Measurements from ENCODE around the gene ERC2.
A peak's percentile ranks its signal among the peaks of the same experiment; 100 is the strongest.
"Not testable (repeated sequence)": the region's sequence is repeated elsewhere in the genome, so short reads cannot be mapped to it uniquely, and the experiment has no call there.

ERC2 gene

DNA sequence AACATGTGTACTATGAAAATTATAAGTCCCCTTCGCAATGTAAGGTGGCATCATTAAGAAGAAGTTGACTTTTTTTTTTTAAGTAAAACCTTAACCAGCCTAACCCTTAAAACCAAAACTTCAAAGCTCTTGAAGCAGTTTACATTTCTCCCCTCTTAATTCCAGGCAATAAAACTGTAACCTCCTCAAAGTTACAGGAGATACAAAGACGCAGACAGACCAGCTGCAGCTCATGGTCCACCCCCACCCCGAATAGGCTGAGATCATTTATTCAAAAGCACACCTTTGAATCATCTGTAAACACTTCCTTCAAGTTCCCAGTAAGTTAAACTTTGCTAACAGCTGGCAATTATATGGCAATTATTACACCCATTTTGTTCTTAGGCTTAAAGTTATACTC is 414.5 kb downstream of the ERC2 start:
- DNase-seq: no peak

DNA sequence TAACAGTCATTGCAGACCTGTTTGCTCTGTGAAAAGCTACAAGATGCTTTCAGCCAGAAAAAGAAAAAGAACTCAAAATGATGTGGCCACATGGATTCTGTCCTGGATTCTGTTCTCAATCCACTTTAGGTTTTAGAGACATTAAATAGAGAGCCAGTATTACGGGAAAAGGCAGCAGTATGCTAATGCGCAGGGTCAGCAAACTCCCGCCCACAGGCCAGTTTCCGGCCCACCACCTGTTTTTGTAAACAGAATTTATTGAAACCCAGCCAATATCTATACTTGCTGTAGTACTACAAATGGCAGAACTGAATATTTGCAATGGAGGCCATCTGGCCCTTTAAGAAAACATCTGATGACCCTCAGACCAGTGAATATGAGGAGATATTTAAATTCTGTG is 416.1 kb downstream of the ERC2 start:
- DNase-seq: no peak

DNA sequence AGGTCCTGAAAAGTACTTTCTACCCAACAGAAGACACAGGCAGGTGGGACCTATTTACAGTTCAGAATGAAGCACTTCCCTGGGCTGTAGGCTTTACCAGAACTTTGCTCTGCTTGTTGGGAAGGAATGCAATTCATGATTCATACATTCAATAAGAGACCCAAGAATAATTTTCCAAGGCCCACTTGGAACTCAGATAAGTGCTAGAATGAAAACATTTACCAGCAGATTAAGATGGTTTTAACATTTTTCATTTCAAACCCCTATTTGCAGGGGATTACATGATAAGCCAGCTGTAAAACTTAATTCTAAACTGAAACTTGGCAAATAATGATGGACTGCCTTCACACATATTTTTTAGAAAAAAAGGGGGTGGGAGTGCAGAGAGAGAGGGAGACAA is 417.2 kb downstream of the ERC2 start:
- DNase-seq: no peak

DNA sequence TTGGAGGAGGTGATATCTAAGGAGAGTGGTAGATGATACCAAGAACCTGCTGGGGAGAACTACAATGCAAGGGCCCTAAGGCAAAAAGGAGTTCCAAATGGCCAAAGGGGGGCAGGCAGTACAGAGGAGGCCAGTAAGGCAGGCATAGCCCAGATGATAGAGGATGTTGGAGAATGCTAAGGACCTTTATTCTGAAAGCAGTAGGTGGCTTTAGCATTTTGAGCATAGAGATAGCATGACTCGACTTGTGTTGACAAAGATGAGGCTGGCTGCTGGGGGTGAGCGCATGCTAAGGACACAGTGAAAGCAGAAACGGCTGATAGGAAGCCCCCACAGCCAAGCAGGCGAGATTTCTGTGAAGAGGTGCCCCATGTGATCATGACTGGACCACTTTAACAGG is 419.3 kb downstream of the ERC2 start:
- no peak for DNase-seq

DNA sequence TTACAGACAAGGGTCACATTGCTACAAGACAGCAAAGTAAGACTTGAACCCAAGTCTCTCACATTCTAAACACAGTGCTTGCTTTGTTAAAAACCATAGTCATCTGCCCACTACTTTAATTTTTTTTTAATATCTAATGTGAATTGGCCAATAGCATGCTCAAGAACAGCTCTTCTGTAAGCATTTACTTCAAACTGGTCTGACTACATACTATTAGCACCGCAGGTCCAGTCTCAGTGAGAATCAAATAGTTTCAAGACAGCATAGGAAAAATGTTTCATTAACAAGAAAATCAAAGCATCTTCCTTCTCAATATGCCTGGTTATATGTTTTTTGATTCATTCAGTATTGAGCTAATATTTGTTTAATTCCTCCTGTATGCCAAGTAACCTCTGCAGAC is 419.9 kb downstream of the ERC2 start:
- no peak for DNase-seq

DNA sequence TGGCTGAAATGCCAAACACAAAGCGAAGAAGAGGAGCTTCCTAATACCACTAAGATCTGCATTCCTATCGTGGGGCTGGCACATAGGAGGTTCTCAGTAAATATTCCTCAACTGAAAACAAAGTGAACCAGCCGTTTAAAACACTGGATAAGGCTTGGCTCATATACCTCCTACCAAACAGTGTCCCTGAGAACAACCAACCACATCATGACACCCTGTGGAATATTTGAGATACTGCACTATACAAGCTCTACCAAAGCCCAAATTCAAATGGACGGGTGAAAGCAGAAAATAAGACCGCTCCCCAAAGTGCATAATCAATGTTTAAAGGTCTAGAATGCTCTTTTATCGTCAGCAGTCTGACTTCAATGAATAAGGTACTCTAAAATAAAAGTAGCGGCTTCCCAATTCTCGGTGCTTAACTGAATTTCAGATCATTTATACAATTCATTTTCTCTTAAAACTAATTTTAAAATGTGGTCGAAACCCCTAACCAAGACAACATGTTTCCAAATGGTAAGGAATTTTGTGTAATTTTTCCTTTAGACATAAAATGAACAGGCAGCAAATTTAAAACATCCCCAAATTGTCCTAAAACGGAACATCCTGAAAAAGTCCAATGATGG is 425.8 kb downstream of the ERC2 start:
- peak; percentile 30 for DNase-seq

DNA sequence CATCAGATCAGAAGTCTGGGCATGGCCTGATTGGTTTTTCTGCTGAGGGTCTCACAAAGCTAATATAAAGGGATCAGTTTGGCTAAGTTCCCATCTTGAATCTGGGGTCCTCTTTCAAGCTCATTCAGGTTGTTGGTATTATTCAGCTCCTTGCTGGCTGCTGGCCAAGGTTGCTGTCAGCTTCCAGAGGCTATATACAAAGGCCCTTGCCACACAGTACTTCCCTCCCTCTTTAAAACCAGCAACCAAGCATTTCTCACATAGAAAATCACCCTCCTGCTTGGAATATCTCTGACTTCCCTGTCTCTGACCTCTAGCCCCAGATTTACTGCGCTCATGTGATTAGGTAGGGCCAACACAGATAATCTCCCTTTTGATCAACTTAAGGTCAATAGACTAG is 442.9 kb downstream of the ERC2 start:
- DNase-seq: no peak

DNA sequence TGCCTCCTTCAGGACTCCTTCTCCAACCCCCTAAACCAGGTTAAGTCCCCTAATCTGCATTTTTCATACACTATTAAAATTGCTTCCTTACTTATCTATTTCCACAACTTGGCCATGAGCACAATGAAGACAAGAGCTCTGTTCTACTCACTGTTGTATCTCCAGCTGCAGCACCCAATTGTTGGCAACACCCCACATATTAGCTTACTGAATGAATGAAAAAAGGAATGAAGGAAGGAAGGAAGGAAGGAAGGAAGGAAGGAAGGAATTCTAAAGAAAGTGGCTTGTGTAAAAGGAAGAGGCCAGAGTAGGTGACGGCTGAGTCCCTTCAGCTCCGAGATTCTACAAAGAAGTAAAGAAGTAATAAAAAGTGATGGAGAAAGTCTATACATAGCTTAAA is 444.7 kb downstream of the ERC2 start:
- DNase-seq: no peak

DNA sequence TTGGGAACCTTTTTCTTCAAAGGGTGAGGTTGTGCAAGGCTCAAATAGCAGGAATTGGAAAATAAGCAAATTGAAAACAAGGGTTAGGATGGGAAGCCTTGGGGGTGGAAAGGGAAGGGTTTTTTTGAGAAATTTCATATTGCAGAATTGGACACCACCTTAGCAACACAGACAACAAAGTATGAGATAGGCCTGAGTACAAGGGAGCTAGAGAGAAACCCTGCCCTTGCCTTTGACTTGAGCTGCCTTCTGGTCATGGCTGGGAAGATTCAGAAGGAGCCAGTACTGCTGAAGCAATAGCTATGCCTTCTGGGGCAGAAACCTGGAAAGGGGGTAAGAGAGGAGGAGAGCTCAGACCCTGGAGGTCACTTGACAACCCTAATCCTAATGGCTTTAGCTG is 445.6 kb downstream of the ERC2 start:
- no peak for DNase-seq

DNA sequence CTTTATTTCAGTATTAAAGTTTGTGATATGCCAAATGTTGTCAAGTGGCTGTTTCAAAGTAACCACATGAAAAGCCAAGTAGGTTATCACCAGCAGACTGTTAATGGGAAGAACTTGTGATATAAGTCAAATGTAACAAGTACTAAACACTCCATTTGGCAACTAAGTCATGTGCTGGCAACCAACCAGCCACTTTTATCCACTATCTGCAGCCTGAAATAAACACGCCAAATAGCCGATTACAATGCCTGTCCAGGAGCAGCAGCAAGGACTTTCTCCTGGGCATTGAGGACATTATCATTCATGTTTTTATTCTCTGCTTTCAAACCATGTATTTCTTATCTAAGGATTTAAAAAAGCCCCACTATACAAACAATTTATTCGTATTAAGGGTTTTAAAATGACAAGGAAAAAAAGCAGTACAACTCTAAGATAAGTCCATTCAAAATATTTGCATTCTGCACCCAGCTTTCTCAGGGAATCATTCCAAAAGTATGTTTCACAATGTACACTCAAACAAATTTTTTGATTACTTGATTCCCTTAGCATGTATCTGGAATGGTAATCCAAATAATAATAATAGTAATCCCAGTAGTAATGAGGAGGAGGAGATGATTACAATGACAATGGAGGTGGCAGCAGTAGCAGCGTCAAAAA is 448.6 kb downstream of the ERC2 start:
- DNase-seq: no peak

DNA sequence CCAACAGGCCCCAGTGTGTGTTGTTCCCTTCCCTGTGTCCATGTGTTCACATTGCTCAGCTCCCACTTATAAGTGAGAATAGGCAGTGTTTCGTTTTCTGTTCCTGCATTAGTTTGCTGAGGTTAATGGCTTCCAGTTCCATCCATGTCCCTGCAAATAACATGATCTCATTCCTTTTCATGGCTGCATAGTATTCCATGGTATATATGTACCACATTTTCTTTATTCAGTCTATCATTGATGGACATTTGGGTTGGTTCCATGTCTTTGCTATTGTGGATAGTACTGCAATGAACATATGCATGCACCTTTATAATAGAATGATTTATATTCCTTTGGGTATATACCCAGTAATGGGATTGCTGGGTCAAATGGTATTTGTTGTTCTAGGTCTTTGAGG is 452.9 kb downstream of the ERC2 start:
- DNase-seq: not testable (repeated sequence)

DNA sequence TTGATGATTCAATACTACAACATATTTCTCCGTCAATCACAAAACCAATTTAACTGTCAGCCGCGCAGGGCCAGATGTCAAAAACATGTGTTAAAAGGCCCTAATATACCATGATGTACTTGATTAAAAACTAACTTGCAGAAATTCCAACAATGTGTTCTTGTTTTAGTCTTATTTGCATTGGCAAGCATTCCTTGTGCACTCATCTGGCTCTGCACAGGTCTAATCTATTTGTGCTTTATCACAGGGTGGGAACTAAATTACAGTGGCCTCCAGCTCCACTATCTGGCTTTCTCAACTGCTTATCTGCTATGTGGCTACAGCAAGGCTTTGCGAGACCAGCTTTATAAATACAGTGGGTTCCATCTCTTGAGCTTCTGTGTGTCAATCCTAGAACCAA is 455.5 kb downstream of the ERC2 start:
- peak; percentile 68 for DNase-seq

DNA sequence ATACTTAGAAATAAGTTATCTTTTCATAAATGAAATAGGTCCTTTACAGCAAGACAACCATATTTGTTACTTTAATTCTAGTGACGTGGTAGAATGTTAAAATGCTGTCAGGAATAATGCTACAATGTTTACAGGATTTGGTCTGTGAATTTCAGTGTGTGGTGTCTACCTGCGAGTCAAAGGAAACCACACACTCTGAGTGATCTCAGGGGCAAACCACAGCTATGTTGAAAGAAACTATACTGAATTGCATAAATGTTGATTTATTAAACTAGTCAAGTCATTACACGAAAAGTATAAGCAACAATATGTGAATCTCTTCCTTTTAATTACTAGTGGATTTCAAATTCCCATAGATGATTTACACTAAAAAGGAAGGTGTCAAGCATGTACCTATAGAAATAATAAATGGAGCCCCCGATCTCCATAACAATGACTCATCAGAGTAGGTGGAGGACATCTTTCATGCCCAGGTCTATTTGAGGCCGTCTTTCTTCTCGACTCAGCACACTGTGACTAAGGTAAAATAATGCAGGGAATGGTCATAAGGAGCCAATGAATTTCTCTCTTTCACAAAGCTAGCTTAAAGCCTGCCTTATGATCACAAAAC is 463.0 kb downstream of the ERC2 start:
- no peak for DNase-seq

DNA sequence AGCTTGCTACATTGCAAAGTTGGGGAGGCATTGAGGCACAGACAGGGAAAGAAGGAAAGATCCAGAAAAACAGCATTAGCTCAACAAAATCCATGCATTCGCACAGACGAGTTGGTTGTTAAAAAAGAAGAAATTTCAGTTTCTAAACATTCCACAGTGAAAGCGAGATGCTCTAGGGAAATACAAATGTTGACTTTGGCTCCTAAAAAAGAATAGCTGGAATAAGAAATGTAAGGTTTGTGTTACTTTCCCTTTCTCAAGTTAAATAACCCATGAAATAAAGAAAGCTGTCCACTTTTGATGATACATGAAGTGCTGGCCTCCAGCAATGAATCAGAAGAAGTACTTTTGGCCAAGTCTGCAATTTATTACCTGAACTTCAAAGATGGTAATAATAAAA is 465.1 kb downstream of the ERC2 start:
- DNase-seq: no peak

DNA sequence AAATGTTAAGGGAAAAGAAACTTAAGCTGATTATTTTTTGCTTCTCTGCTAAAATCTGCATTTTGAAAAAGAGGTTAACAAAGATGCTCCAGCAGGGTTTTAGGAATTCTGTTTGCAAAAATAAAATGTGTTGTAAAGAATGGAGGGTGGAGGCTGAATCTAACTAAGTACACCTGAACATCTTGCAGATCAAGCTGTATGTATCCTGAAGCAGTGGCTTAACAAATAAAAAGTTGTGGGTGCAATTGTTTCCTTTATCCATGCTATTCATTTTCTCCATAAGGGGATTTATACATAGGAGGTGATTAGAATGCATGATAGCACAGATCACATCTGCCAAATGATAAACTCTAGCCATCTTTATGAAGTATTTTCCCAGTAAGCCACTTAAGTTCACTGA is 466.3 kb downstream of the ERC2 start:
- no peak for DNase-seq

DNA sequence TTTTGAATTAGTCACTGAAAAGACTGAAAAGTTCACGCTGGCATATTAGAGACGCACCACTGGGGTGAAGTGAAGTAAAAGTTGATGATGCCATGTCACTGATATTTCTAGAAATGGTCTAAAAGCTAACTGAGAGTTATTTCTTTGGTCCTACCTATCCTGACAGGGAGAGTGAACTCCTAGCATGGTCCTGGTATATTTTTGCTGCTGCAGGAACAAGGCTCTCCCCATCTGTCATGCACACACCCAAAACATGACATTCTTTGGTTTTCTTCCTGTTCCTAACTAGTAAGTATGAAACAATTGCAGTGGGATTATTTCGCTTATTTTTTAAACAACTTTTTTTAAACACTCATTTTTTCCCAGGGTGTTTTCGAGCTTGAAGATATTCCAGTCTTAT is 466.7 kb downstream of the ERC2 start:
- no peak for DNase-seq

DNA sequence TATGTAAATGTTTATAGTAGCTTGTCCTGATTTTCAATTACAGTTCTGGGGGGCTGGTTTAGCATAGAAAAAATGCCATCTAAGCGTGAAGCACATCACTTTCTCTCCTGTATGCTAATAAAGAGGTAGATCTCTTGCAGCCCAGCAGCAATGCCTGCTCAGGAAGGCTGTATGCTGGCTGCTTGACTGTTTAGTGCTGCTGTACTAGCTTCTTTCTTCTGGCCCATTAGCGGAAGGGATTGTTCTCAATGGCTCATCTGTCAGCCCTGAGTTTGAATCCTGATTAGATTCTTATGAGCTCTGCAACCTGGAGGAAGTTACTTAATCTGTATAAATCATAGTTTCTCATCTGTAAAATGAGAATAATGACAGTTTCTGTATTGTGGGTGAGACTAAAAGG is 478.9 kb downstream of the ERC2 start:
- no peak for DNase-seq

DNA sequence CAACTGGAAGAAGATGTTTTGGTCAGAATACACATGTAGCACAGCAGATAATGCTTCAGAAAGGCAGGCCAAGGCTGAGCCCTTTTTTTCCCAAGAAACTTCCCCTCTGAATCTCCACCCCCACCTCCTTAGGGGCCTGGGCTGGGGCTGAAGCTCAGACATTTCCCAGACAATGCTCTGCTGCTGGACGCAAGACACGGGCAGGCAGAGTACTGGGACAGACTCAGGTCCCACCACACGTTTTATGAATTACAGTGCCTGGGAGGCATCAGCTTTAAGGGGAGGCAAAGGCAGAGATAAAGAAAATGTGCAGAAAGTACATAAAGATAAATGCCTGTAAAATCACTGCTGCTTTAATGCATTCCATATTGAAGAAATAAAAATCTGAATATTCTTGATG is 479.4 kb downstream of the ERC2 start:
- DNase-seq: no peak

DNA sequence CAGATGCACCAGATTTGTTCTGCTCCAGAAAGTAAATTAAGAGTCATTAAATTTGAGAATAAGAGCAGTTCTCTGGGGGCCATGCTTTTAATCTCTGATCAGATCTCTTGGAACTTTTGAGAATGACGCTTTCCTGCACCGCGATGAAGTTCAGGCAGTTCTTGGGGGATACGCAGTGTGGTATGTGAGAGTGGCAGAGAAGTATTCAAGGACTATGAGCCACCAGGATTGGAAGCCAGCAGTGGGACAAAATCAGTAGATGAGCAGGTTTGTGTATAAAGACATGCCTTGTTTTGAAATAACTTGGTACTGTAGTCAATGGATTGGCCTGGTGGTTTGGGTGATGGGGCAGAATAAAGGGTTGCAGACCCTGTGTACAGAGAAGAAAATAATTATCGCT is 483.6 kb downstream of the ERC2 start:
- no peak for DNase-seq

DNA sequence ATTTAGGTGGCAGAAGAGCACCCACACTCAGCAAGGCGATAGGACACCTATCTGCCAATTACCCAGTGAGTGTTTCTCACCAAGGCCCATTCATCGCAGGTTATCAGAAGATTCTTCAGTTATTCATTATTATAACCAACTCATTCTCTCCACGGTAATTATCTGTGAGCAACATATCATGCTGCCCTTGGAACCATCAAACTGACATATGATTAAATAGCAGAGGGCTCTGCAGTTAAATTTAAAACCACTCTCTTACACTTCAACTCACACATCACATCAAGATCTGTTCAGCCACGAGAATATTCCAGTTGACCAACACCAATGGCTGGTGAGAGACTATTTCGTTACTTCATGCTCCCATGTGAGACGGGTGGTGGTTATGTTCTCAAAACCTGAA is 489.3 kb downstream of the ERC2 start:
- DNase-seq: no peak

DNA sequence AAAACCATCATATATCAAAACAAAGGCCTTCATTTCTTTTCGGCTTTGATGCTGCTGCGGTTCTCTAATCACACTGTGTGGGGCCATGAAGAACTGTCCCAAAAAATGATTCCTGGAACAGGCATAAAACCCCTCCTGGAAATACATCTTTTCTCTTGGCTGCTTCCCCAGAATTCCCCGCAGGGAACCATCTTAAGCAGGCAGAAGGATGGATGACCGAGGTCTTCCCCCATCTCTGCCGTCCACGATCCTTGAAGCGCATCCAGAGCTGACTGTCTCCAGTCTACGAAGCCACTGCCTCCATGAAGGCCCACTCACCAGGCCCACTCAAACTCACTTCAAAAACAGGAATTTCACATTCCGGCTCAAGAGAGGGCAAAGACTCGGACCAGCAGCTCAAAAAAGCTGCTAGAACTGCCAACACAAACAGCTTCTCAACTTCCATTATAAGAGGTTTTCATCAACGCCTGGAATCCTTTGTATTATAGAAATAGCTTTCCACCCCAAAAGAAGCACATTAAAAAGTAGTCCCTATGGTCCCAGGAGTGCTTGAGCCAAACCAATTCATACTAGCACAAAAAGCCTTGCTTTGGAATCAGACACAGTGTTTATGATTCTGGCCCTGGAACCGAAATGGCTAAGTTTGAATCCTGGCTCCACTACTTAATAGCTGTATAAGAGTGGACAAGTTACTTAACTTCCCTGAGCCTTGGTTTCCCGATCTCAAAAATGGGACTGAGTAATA is 493.7 kb downstream of the ERC2 start:
- DNase-seq: no peak

DNA sequence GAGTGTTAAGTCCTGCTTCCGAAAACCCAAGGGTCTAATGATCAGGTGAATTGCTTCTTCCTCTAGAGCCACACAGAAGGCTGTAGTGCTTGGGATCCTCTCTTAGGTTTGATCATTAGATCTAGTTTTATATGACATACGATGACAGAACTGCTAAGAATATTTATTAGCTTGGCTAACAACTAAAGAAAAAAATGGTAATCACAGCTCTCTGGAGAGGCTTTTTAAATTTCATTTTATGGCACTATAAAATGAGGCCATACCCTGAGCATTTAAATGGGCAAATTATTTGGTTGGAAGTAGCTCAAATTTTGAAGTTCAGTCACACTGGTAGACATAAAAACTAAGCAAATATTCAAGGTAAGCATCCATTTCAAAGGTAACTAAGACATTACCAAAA is 498.6 kb downstream of the ERC2 start:
- DNase-seq: no peak

DNA sequence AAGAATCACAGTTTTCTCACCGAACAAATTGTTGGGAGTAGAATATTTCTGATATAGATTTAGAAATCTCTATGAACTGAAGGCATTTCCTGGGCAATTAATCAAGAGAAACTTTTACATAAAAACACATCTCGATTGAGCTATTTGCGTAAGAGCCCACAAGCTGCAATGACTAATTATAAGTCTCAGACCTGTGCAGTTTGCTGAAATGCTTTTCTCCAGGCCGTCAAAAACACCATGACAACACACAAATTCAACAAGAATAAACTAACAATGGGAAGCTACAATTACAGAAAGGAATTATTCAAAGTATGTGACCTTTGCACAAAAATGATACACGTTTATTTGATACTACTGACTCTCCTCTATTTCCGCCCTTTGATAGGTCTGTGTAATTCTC is 499.9 kb downstream of the ERC2 start:
- no peak for DNase-seq

DNA sequence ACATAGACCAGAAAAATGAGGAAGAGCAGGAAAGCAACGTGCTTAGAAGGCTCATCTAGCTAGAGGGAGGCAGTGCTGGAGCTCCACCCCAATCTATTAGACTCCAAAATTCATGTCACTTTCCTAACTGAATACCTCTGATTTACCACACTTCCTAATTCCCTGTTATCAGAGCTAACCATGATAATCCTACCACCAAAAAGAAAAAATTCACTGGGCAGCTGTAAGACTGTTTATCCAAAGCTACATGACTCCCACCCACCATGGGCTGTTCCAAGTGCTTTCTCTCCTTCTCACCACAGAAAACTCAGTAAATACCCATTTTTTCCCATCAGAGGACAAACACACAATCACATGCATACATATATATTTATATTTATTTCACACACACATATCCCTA is 501.7 kb downstream of the ERC2 start:
- no peak for DNase-seq

Data from NCI-H1048 (cell line).